NCI-H1930 (cell line): ENCODE data around the gene CERS1.
"Not testable (repeated sequence)": the region's sequence is repeated elsewhere in the genome, so short reads cannot be mapped to it uniquely, and the experiment has no call there.

Experiments used
- DNase-seq, 2 experiments: peaks; one replicate each; lab custom pipeline; 2025; lab: John Stamatoyannopoulos, UW

Gene CERS1

GRCh38 chr19:18919086-18919899 lies 23.3 kb upstream of the CERS1 start, which contains the start of the genes COPE and DDX49:
Gene COPE (minus strand): TSS chr19:18919387. CDS start chr19:18919348, 39 bp downstream.
Gene DDX49 (plus strand): TSS chr19:18919715. CDS start chr19:18919742, 27 bp downstream.
- DNase-seq = peak; percentile 92 to 93

DNA sequence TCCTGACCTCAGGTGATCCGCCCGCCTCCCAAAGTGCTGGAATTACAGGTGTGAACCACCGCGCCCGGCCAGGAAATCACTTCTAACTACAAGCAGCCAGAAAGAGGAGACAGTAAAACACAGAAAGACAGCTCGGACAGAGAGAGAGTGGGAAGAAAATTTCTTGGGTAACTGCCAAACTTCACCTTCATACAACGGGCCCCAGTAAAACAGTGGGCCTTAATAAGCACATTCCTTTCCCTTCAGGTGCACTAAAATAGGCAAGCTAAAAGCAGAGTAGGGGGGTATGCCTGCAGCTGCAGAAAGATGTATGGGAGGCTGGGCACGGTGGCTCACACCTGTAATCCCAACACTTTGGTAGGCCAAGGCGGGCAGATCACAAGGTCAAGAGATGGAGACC lies 21.6 kb upstream of the CERS1 start:
- not testable (repeated sequence) for DNase-seq

DNA sequence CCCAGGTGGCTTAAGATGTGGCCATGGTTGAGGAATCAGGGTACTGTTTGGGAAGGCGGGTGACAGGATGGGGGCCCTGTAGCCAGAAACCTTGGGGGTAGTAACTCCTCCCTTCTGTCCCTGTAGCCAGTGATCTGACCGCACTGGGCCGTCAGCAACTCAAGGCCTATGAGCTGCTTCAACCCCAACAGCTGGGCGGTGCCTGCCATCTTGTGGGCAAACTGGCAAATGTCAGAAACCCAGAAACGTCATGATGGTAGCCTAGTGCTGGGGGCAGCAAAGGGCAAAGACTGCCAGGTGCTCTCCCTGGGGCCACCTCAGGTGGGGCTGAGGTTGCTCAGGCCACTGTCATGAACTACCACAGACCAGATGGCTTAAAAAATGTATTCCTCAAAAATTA lies 19.7 kb upstream of the CERS1 start:
- peak in 1 of 2 experiments; percentile 4 for DNase-seq

DNA sequence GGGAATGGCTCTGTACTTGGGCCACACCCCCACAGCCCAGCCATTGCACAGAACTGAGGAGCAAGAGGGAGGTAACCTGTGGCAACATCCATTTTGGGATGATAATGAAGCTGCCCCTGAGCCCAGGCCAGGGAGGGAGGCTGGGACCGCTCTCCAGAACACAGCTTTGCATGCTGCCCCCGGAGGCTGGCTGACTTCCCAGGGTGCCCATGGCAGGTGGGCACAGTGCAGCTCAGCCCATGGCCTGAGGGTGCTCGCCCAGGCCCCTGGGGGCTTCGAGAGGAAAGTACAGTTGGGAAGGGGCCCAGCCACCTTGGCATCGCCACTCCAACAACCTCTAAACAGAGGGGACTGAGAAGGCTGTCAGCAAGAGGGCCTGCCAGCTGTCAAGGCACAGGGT lies 17.5 kb upstream of the CERS1 start:
- DNase-seq = no peak

DNA sequence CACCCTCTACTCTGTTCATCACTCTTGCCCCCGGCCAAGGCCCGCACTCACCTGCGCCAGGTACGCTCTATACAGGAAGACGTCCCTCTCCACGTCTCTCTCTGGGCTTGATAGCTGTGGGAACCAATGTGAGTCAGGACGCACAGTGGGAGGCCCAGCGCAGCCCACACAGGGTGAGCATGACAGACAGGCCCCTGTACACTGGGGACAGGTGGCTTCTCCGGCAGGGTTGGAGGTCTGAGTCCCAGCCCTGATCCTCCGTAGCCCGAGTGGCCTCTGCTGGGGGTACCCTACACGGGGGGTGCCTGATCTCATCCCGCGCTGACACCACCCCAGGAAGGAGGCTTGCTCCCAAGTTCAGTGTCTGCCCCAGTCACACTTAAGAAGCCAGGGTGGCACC lies 17.0 kb upstream of the CERS1 start:
- DNase-seq = no peak

- DNase-seq = no peak
Observed at GRCh38 chr19:18910801-18911436, 15.0 kb upstream of the CERS1 start.

GRCh38 chr19:18910010-18910409 lies 14.1 kb upstream of the CERS1 start:
- DNase-seq = no peak

- DNase-seq = no peak
Observed at GRCh38 chr19:18908917-18909619, 13.1 kb upstream of the CERS1 start.

DNA sequence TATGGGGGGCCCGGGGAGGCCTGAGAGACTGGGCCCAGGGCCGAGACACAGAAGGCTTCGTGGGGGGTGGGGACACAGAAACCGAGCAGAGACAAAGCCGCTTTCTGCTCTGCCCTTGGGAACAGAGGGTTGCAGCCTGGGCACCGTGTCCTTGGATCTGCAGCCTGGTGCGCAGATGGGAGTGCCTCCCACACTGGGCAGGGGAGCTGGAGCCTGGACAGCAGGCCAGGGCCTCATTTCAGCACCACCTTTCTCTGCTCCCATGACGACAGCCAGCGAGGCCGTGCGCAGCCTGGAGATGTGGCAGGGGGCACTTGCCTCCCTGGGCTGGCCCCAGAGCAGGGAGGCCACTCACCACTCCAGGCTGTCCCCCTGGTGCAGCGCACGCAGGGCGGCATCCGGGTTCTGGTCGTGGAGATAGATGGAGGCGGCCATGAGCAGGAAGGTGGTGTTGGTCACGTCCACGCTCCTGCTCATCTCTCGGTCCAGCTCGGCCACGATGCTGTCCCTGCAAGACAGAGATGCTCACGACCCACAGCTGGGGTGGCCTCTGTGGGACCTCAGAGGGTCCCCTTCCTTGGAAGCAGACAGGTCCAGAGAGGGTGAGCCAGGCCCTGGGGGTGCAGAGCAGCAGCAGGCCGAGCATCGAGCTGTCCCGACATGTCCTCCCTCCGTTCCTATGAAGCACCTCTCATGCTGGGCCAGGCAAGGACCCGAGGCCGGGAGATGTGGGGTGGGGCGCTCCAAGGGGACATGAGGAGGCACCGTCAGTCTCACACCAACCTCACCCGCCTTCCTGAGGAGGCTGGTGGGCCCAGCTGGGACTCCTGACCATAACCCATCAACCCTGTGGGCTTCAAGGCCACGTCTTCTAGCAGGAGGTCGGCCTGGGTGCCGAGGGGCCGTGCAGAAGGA lies 10.9 kb upstream of the CERS1 start:
- DNase-seq = no peak

- DNase-seq = no peak
Observed at GRCh38 chr19:18905513-18906236, 9.7 kb upstream of the CERS1 start.

GRCh38 chr19:18905058-18905456 lies 9.1 kb upstream of the CERS1 start:
- DNase-seq = no peak

GRCh38 chr19:18904334-18905057 lies 8.5 kb upstream of the CERS1 start:
- no peak for DNase-seq

DNA sequence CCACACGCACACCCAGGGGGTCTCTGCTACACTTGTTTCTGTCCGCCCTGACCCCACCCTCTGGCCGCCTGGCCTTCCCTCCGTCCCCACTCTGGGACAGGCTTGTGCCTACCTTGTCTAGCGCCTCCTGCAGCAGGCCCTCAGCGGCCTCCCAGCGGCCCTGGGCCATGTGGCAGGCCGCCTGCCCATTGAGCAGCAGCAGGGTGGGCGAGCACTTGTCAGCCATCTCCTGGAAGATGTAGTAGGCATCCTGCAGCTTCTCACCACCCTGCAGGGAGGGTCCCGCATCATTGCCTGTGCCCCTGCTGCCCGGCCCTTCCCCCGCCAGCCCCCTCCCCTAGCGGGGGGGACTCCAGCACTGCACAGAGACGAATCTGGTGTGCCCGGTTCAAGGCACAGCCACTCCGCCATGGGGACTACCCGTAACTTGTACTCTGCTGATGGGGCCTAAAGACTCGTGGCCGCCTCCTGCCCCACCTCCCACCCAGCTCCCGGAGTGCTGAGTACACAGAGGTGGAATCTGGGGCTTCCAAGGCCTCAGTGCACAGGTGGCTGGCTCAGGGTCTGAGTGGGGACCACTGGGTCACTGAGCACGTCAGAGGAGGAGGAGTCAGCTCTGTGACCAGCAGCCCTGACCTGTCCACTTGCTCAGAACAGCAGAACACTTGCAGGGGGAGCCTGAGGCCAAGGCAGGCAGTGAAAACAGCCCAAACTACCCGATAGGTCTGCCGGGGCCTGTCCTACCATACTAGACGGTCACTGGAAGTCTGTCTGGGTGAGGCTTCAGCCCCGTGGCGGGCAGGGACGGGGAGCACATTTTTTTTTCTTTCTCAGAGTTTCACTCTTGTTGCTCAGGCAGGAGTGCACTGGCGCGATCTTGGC lies 7.4 kb upstream of the CERS1 start:
- DNase-seq = no peak

- not testable (repeated sequence) for DNase-seq
Observed at GRCh38 chr19:18902519-18902918, 6.6 kb upstream of the CERS1 start.

- DNase-seq = no peak
Observed at GRCh38 chr19:18901491-18901890, 5.5 kb upstream of the CERS1 start.

DNA sequence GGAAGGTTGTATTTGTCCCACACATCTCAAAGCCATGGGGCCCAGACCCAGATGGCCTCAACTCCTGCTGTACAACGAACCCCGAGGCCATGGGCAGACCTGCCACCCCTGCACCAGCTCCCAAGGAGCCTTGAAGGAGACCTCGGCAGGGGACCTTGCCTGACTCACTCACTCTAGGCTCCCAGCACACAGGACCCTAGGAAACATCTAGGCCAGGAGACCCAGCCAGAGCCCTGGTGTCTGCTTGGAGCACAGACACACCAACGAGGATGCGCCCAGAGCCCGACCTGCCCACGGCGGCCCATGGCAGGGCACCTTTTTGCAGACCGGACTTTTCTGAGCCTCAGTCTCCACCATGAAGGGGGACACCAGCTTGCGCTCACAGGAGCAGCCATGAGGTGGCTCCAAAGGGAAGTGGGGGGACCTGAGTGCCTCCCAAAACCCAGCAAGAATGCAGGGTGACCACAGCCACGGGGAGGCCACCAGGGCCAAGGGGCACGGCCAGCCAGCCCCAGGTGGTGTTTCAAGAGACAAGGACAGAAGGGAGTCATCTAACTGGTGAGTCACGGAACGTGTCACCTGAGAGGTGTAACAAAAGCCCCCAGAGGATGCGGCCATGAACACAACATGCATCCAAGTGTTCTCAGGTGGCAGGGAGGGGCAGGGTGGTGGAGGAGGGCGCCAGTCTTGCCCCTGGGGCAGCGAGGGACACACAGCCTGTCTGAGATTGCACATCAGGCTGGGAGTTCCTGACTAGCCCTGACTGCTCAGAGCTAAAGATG lies 4.9 kb upstream of the CERS1 start:
- DNase-seq = no peak

DNA sequence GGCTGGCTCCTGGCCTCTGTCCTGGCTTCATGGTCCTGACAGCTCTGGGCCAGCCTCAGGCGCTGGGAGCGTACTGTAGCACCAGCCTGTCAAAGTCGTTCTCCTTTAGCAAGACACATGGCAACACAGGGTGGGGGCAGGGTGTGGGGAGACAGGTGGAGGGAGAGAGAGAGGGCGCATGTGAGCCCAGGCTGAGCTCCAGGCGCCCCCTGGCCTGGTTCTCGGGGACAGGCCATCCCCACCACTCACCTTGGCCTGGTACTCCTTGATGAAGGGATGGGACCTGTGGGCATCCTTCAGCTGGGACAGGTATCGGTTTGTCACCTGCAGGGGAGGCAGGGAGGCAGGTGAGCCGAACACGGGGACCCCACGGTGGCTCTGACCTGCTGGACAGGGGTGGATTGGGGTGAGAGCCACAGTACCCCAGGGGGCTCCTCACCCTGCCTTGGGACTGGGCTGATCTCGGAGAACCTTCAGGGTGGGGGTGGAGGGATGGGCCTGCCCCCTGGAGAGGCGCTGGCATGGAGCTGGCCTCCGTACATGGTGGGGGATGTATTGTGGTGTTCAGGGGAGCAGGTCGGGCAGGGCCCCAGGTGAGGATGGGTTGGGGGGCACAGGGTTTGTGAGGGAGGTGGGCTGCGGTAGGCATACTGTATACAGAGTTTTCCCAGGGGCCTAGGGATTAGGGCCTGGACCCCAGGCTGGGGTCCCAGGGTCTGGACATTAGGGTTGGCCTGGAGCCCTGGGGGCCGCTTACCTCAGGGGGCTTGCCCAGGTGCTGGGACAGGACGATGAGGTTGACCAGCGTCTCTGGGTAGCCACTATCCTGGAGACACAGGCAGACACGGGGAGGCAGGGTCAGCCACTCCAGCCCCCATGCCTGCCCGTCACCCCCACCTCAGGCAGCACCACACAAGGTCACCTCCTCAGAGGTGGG lies 3.9 kb upstream of the CERS1 start:
- no peak for DNase-seq
